OCI-LY3 (cell line): Measurements from ENCODE around the gene CACNA2D2.

Experiments
- H2AFZ ChIP-seq: fragments of 200-600, 300-600 bp; shearing (Covaris generic); 2 replicates; pipeline ENCODE4 v1.6.0; 2014; ENCODE audit warnings: antibody characterized with exemption, low read depth, low read length
- H3K27ac ChIP-seq: fragments of 200-600, 300-600 bp; sonication (generic); 2 replicates; pipeline ENCODE4 v1.5.1; 2014; ENCODE audit warnings: mild to moderate bottlenecking, low read length, moderate library complexity, mixed read lengths
- H3K27me3 ChIP-seq: fragments of 200-600, 300-600 bp; sonication (generic); 2 replicates; pipeline ENCODE4 v1.6.1; 2014; ENCODE audit warnings: low read depth, low read length, mixed read lengths
- H3K36me3 ChIP-seq: fragments of 200-600, 300-600 bp; sonication (generic); replicated peaks from 2 replicates; pipeline ENCODE3; 2014; ENCODE audit warnings: low read depth, low read length, mixed read lengths
- H3K4me1 ChIP-seq: fragments of 300-600, 200-600 bp; sonication (generic); 2 replicates; pipeline ENCODE4 v1.6.1; 2014; ENCODE audit warnings: low read length, mixed read lengths
- H3K4me2 ChIP-seq: fragments of 200-600, 300-600 bp; sonication (generic); 2 replicates; pipeline ENCODE4 v1.6.1; 2014; ENCODE audit warnings: low read length, mixed read lengths
- H3K4me3 ChIP-seq: fragments of 300-600, 200-600 bp; sonication (generic); 2 replicates; pipeline ENCODE4 v1.5.1; 2014; ENCODE audit warnings: antibody characterized with exemption, mild to moderate bottlenecking, low read length, moderate library complexity
- H3K79me2 ChIP-seq: fragments of 300-600, 200-600 bp; shearing (Covaris generic); 2 replicates; pipeline ENCODE4 v1.6.1; 2014; ENCODE audit warnings: mild to moderate bottlenecking, low read length, mixed read lengths
- H3K9ac ChIP-seq: fragments of 300-600, 200-600 bp; shearing (Covaris generic); 2 replicates; pipeline ENCODE4 v1.6.0; 2014; ENCODE audit warnings: mild to moderate bottlenecking, low read length, moderate library complexity
- H3K9me3 ChIP-seq: fragments of 200-600, 300-600 bp; shearing (Covaris generic); 2 replicates; pipeline ENCODE4 v1.6.1; 2014; ENCODE audit warnings: low read length, mixed read lengths; ENCODE audit not compliant: insufficient read depth
- H4K20me1 ChIP-seq: fragments of 200-600, 300-600 bp; sonication (generic); 2 replicates; pipeline ENCODE4 v1.6.1; 2016; ENCODE audit warnings: low read length, mixed read lengths; ENCODE audit not compliant: insufficient read depth
- CTCF ChIP-seq: fragments of 200-600, 300-600 bp; sonication (generic); IDR thresholded peaks from 2 replicates; pipeline ENCODE4 v1.5.1; 2014; ENCODE audit warnings: antibody characterized with exemption, low read length, low read depth
- EZH2phosphoT487 ChIP-seq: fragments of 200-600 bp; shearing (Covaris generic); IDR thresholded peaks from 2 replicates; pipeline ENCODE4 v1.6.1; 2018; ENCODE audit warnings: antibody characterized with exemption, mixed run types, low read depth

CACNA2D2 gene

GRCh38 chr3:50365080-50365841 is 138.2 kb downstream of the CACNA2D2 start:
- peaks cover 6% of the 10 kb centered on the region; the same call in 1 of the 2 replicates for H3K4me1 ChIP-seq
- H4K20me1 ChIP-seq, result no peaks in the 10 kb centered on the region
- no peak for TF ChIP-seq EZH2phosphoT487
- no peak for TF ChIP-seq CTCF
- peak overlapping the region; percentile 78 for H3K4me3 ChIP-seq
- H3K4me2 ChIP-seq, result peak overlapping the region; percentile 85
- peak overlapping the region; percentile 45 for H2AFZ ChIP-seq
- H3K36me3 ChIP-seq, result no peaks in the 10 kb centered on the region
- no peak overlapping the region for H3K27ac ChIP-seq
- H3K79me2 ChIP-seq, result no peaks in the 10 kb centered on the region
- H3K9me3 ChIP-seq, result no peaks in the 10 kb centered on the region
- peak overlapping the region; percentile 48; the same call in 1 of the 2 replicates for H3K9ac ChIP-seq
- peaks cover 8% of the 10 kb centered on the region for H3K27me3 ChIP-seq

- Histone ChIP-seq H3K27me3 (peaks cover 8% of the 10 kb centered on the region), H3K27ac (no peak overlapping the region), H3K9ac (no peak overlapping the region), H3K4me2 (peak overlapping the region; percentile 85; the same call in 1 of the 2 replicates), H2AFZ (no peak overlapping the region), H3K79me2 (no peaks in the 10 kb centered on the region), H3K4me3 (peak overlapping the region; percentile 78; the same call in 1 of the 2 replicates), H3K9me3 (no peaks in the 10 kb centered on the region), H3K4me1 (peaks cover 10% of the 10 kb centered on the region), H4K20me1 (no peaks in the 10 kb centered on the region), H3K36me3 (no peaks in the 10 kb centered on the region)
- TF ChIP-seq EZH2phosphoT487 (no peak), CTCF (no peak)
Measured at GRCh38 chr3:50364573-50365079, 138.8 kb downstream of the CACNA2D2 start.

DNA sequence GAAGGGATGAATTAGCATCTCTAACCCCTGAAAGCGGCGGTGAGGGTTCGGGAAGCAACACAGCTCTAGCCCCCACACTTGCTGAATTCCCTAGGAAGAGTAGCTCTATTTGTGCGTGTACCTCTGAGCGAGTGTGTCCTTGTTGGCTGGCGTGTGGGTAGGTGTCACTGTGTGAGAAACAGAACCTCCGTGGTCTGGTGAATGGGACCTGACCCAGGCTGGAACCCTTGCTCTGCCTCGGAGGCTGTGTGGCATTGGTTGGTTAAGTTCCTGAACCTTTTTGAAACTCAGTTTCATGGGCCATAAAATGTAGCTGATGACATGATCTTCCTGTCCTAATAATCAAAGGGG is 143.7 kb downstream of the CACNA2D2 start:
- no peak for TF ChIP-seq EZH2phosphoT487
- no peak for TF ChIP-seq CTCF
- no peak overlapping the region for H3K27ac ChIP-seq

DNA sequence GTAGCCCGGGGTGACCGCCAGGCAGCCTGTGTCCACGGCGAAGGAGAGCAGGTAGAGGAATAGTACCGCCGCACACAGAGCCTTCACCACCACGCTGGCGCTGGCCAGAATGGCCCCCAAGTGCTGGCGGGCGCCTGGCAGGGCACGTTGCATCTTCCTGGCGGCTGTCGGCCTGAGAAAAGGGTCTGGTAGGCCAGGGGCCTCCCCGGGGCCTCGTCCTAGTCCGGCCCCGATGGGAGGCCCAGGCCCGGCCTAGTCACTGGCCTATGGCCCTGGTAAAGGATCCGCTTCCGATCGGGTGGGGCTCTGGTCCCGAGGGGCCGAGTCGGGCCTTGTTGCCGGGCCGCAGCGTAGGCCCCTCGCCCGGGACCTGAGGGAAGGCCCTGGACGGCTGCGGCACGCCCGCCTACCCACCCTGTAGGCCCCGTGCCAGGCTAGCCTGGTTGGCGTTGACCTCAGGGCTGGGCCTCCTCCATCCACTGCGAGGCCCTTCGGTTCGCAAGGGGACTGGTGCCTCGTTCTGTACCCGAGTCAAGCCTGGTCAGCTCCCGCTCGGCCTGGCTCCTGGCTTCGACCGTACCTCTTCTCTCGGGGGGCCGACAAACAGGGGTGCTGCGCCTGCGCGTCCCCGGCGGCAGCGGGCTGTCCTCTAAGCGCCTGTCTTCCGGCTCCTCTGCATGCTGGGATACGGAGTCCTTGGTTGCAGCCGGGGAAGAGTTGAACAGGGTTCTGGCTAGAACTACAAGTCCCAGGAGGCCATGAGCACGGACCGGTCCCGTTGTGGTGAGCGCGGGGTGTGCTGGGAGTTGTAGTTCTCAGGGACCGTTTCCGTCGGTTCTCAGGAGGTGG is 144.3 kb downstream of the CACNA2D2 start, which contains the start of gene TMEM115:
Gene TMEM115 (minus strand): TSS at position 611 of the 849 bp plus-strand sequence. CDS start 458 bp downstream, at position 153.
- H3K4me2 ChIP-seq, result peak within 1 kb of the TSS; percentile 96
- H3K9ac ChIP-seq, result peak within 1 kb of the TSS; percentile 94
- H3K9me3 ChIP-seq, result no peaks in the 10 kb centered on the region
- H3K79me2 ChIP-seq, result peaks cover 38% of the 10 kb centered on the region
- H3K27me3 ChIP-seq, result no peaks in the 10 kb centered on the region
- peak within 1 kb of the TSS; percentile 92 for H3K4me3 ChIP-seq
- H3K36me3 ChIP-seq, result peaks cover 24% of the 10 kb centered on the region
- H4K20me1 ChIP-seq, result 0 out of 2 replicates have a peak, but pooled peaks cover 10% of the 10 kb centered on the region
- H2AFZ ChIP-seq, result peak within 1 kb of the TSS; percentile 87
- H3K4me1 ChIP-seq, result peaks cover 23% of the 10 kb centered on the region
- peak within 1 kb of the TSS; percentile 43 for H3K27ac ChIP-seq
- no peak for TF ChIP-seq EZH2phosphoT487
- no peak for TF ChIP-seq CTCF

More for the DNA sequence above, 143.7 kb downstream of the CACNA2D2 start:
- 0 out of 2 replicates have a peak, but pooled peaks cover 10% of the 10 kb centered on the region for H4K20me1 ChIP-seq
- peaks cover 23% of the 10 kb centered on the region for H3K4me1 ChIP-seq
- H3K9ac ChIP-seq, result peak overlapping the region; percentile 20
- H3K4me3 ChIP-seq, result peak overlapping the region; percentile 92
- H3K79me2 ChIP-seq, result peaks cover 38% of the 10 kb centered on the region
- no peaks in the 10 kb centered on the region for H3K27me3 ChIP-seq
- H3K4me2 ChIP-seq, result peak overlapping the region; percentile 74
- H3K36me3 ChIP-seq, result peaks cover 21% of the 10 kb centered on the region
- H3K9me3 ChIP-seq, result no peaks in the 10 kb centered on the region
- H2AFZ ChIP-seq, result peak overlapping the region; percentile 87
